LHCN-M2 (cell line): Measurements from ENCODE around the gene GBP6. TPM values are rescaled to one million over a fixed set of nuclear protein-coding genes. Genes with fewer than 3 reads are reported as not detected.
"Not testable (repeated sequence)": the region's sequence is repeated elsewhere in the genome, so short reads cannot be mapped to it uniquely, and the experiment has no call there.

Source experiments
- DNase-seq: peaks from one replicate; pipeline ENCODE4 v3.0.0-alpha.2; 2012; ENCODE audit warnings: low read depth
- total RNA-seq: library from RNA; depleted of rRNA; stranded (reverse); fragments of >200 nt; gene quantifications from 2 replicates; pipeline ENCODE4 v1.2.3, GENCODE V29; 2014; rRNA removed

GBP6 gene
- total RNA-seq, 1 experiment from 2014 or later: not detected

DNA sequence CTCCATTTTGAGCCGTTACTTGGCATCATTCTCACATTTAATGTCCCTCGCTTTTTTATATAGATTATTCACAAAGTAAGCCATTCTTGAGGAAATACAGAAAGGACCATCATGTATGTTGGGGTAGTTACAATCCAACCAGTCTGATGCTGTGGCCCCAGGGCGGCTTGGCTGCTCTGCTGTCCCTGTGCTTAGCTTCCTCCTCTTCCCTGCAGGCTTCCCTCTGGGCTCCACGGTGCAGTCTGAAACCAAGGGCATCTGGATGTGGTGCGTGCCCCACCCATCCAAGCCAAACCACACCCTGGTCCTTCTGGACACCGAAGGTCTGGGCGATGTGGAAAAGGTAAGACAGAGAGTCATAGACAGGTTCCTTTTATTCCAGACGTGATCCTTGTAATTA is 5.5 kb downstream of the GBP6 start:
- no peak for DNase-seq

DNA sequence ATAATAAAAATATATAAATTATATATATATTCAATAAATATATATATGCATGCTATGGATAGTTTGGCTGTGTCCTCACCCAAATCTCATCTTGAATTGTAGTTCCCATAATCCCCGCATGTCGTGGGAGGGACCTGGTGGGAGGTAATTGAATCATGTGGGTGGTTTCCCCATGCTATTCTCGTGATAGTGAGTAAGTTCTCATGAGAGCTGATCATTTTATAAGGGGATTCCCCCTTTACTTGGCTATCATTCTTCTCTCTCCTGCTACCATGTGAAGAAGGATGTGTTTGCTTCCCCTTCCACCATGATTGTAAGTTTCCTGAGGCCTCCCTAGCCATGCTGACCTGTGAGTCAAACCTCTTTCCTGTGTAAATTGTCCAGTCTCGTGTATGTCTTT is 10.0 kb downstream of the GBP6 start:
- not testable (repeated sequence) for DNase-seq

GRCh38 chr1:89378001-89378400 is 14.1 kb downstream of the GBP6 start:
- no peak for DNase-seq

GRCh38 chr1:89381618-89382017 is 17.8 kb downstream of the GBP6 start:
- DNase-seq: peak; percentile 3

GRCh38 chr1:89382479-89382878 is 18.6 kb downstream of the GBP6 start:
- DNase-seq: no peak

DNA sequence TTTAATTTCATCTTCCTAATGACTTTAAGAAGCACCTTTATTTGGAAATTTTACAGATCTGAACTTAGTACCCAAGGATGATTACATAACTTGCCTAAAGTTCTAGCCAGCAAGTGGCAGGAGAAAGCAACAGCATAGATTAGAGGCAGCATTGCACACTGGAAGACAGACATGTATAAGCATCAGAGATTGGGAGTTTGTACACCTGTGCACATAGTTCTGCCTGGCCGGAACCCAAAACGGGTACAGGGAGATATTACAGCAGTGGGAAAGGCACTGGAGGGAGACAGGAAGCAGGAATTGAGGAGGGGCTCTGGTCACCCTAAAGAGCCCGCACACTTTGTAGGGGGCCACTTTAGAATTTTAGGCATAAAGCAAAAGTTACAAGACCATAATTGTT is 19.3 kb downstream of the GBP6 start:
- DNase-seq: no peak

DNA sequence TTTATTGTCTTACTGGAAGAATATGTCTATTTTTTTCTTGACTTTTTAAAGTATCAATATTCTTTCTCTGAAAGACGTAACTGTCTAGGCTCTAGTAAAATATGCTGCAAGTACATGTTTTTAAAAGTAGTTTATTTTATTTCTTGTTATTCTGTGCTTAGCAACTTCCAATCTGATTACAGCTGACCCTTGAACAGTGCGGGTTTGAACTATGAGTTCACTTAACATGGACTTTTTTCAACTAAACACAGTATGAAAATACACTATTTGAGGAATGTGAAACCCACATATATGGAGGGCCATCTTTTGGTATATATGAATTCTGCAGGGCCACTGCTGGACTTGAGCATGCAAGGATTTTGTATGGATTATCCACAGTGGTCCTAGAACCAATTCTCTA is 26.8 kb downstream of the GBP6 start:
- DNase-seq: no peak

DNA sequence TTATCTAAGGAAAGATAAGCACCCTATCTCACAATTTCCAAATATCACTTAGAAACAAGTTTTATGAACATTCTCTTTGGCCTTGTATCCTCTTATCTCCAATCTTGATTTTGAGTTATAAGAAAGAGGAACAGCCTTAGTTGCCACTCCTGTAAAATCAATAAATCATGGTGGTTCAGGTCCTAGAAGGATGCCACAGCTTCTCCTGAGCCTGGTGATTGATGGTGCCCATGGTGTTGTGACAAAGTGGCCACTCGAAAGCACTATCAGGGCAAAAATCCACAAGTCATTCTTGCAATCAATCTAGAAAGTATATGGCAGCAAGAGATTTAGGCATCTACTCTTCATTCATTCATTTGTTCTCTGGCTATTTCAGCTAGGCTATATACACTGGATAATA is 27.8 kb downstream of the GBP6 start:
- no peak for DNase-seq

- no peak for DNase-seq
These were observed 31.0 kb downstream of the GBP6 start for GRCh38 chr1:89394851-89395250.

DNA sequence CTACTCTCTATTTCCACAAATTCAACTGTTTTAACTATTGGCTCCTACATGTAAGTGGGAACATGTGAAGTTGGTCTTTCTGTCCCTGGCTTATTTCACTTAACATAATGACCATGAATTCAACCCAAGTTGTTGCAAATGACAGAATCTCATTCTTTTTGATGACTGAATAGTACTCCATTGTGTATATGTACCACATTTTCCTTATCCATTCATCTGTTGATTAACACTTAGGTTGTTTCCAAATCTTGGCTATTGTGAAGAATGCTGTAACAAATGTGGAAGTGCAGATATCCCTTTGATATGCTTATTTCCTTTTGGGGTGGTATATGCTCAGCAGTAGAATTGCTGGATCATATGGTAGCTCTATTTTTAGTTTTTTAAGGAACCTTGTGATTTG is 33.0 kb downstream of the GBP6 start:
- DNase-seq: no peak

DNA sequence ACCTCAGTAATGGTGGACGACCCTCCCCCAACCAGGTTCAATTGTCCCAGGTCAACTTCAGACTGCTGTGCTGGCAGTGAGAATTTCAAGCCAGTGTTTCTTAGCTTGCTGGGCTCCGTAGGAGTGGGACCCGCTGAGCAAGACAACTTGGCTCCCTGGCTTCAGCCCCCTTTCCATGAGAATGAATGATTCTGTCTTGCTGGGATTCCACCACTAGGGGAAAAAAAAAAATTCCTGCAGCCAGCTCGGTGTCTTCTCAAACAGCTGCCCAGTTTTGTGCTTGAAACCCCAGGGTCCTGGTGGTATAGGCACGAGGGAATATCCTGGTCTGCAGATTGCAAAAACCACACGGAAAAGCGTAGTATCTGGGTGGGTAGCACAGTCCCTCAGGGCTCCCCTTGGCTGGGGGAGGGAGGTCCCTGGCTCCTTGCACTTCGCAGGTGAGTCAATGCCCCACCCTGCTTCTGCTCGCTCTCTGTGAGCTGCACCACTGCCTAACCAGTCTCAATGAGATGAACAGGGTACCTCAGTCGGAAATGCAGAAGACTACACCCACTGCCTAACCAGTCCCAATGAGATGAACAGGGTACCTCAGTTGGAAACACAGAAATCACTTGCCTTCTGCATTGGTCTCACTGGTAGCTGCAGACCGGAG is 41.5 kb downstream of the GBP6 start:
- no peak for DNase-seq

- peak; percentile 9 for DNase-seq
These were observed 43.5 kb downstream of the GBP6 start for GRCh38 chr1:89407360-89407759.

- not testable (repeated sequence) for DNase-seq
These were observed 43.9 kb downstream of the GBP6 start for GRCh38 chr1:89407768-89408167.

- no peak for DNase-seq
These were observed 61.2 kb downstream of the GBP6 start for GRCh38 chr1:89425056-89425455.

- no peak for DNase-seq
These were observed 65.2 kb downstream of the GBP6 start for GRCh38 chr1:89429062-89429461.

DNA sequence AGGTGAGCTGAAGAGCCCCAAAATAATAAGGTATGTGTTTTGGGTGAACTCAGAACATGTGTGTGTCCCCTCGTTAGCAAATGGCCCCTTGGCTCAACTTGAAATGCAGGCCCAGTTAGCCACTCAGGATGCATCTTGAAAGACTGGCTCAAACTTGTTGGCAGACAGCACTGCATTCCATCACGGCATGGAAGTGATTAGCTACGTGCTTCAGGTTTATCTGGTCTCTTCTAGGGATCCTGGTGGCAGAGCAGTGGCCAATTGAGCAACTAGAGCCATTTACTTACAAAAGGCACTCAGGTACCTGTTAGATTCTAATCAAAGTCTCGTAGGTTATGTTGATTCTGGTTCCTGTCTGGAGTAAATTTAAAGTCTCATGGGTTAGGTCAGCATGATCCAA is 65.8 kb downstream of the GBP6 start:
- DNase-seq: not testable (repeated sequence)

GRCh38 chr1:89433421-89433820 is 69.6 kb downstream of the GBP6 start:
- no peak for DNase-seq

DNA sequence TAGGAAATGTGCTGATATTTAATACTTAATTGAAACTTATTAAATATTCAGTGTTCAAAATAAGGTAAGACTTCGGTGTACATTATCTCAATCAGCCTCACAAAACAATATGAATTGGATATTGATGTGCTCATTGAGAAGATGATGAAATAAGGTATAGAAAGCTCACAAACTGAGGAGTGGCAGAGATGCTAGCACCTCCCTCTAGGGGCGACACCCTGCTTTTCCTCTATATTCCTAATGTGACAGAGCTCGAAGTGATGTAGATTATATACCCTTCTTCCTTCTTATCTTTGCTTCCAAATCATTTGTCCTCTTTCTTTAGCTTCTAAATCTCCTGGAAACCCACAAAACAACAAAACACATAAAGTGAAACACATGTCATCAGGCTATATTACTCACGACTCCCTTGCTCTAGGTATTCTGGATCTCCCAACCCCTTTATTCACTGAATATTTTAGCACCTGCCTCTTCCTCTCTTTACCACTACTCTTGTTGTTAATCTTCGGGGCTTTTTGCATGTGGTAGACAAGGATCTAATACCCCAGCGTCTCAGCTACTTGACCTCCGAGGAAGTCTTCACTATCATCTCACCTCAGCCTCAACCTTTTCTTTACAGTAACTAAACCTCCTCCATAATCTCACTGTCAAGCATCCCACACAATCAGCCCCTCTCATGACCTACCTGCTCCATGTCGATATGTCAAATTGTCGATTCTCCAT is 70.4 kb downstream of the GBP6 start:
- DNase-seq: not testable (repeated sequence)

Other genes starting within 250 kb of the GBP6 start
- gene GBP2, start 237.9 kb upstream of the GBP6 start, total RNA-seq: 28.7 and 35.3 TPM in 2 replicates
- gene GBP7, start 188.1 kb upstream of the GBP6 start, total RNA-seq: not detected in 2 replicates
- gene GBP4, start 165.1 kb upstream of the GBP6 start, total RNA-seq: not detected in 2 replicates
- gene GBP5, start 91.2 kb upstream of the GBP6 start, total RNA-seq: 0.13 and 0.40 TPM in 2 replicates
- 5.7 and 6.0 TPM in 2 replicates for gene LRRC8B, start 160.8 kb downstream of the GBP6 start, total RNA-seq